H1 (cell line): ENCODE data around the gene GNAO1. TPM values are rescaled to one million over a fixed set of nuclear protein-coding genes. Genes with fewer than 3 reads are reported as not detected.

ENCODE experiments used
- CTCF ChIA-PET: fragments of 300-600 bp; sonication (Branson Sonifier 250); formaldehyde crosslinking; loops from one replicate; lab custom pipeline; 2021; ENCODE audit not compliant: partially characterized antibody; lab: Charles Lee
- POLR2A ChIA-PET: fragments of 300-600 bp; sonication (Branson Sonifier 250); formaldehyde crosslinking; loops from one replicate; lab custom pipeline; 2021; ENCODE audit warnings: inconsistent platforms; ENCODE audit not compliant: partially characterized antibody; lab: Charles Lee
- DNase-seq, 2 experiments: peaks; one replicate each; pipeline versions ENCODE4 v3.0.0 to v3.0.0-alpha.2; 2010 to 2022; ENCODE audit warnings: low spot score in 2 of 2, low read depth in 1 of 2, mixed read lengths in 1 of 2
- FAIRE-seq: peaks from 2 replicates; lab custom pipeline; 2011; peaks lifted over from hg19 to GRCh38; lab: Jason Lieb, UNC
- H2AFZ ChIP-seq: 2 replicates; pipeline ENCODE4 v1.8.1; 2012; ENCODE audit warnings: low read length, inconsistent platforms
- H2AK5ac ChIP-seq: 2 replicates; pipeline ENCODE4 v1.6.1; 2013; ENCODE audit warnings: low read depth, low read length
- H2BK120ac ChIP-seq: replicated peaks from 2 replicates; pipeline ENCODE3; 2013; ENCODE audit warnings: low read depth, low read length, inconsistent platforms
- H2BK12ac ChIP-seq: 2 replicates; pipeline ENCODE4 v1.6.1; 2013; ENCODE audit warnings: low read depth, low read length
- H2BK15ac ChIP-seq: 2 replicates; pipeline ENCODE4 v1.6.1; 2013; ENCODE audit warnings: low read length
- H2BK20ac ChIP-seq: 2 replicates; pipeline ENCODE4 v1.6.1; 2013; ENCODE audit warnings: low read length
- H2BK5ac ChIP-seq: 2 replicates; pipeline ENCODE4 v1.6.1; 2013; ENCODE audit warnings: low read depth, low read length
- H3K14ac ChIP-seq: 2 replicates; pipeline ENCODE4 v1.6.1; 2013; ENCODE audit warnings: inconsistent platforms; ENCODE audit not compliant: insufficient read length
- H3K18ac ChIP-seq: 2 replicates; pipeline ENCODE4 v1.6.1; 2013; ENCODE audit warnings: low read length; ENCODE audit errors: extremely low read depth
- H3K23ac ChIP-seq: 2 replicates; pipeline ENCODE4 v1.6.1; 2013; ENCODE audit warnings: inconsistent platforms; ENCODE audit not compliant: insufficient read length
- H3K23me2 ChIP-seq: 2 replicates; pipeline ENCODE4 v1.6.1; 2013; ENCODE audit warnings: low read depth, low read length
- H3K27ac ChIP-seq: 2 replicates; pipeline ENCODE4 v1.6.1; 2011; ENCODE audit warnings: low read depth, low read length, inconsistent platforms
- H3K27me3 ChIP-seq, 4 experiments: replicated peaks in 1 of 4; 1 replicate in 1 of 4; 2 replicates in 3 of 4; pipeline versions ENCODE4 v1.6.1 to v1.8.1; 2011 to 2013; ENCODE audit warnings: low read length in 3 of 4, mild to moderate bottlenecking in 3 of 4, inconsistent platforms in 2 of 4, mixed read lengths in 2 of 4, moderate library complexity in 1 of 4; ENCODE audit not compliant: control insufficient read depth in 3 of 4, insufficient read depth in 3 of 4; ENCODE audit errors: extremely low read depth in 1 of 4
- H3K36me3 ChIP-seq, 4 experiments: 2 replicates each; pipeline versions ENCODE4 v1.6.1 to v1.8.1; 2011 to 2013; ENCODE audit warnings: mild to moderate bottlenecking in 4 of 4, low read length in 3 of 4, moderate library complexity in 2 of 4, control low read depth in 1 of 4, inconsistent platforms in 1 of 4; ENCODE audit not compliant: insufficient read depth in 4 of 4, control insufficient read depth in 2 of 4
- H3K4ac ChIP-seq: replicated peaks from 2 replicates; pipeline ENCODE3; 2013; ENCODE audit warnings: low read length, low read depth, mixed read lengths, inconsistent platforms; ENCODE audit not compliant: insufficient read length
- H3K4me1 ChIP-seq, 4 experiments: replicated peaks in 1 of 4; 1 replicate in 1 of 4; 2 replicates in 3 of 4; pipeline versions ENCODE4 v1.6.1 to v1.8.1; 2011 to 2013; ENCODE audit warnings: low read length in 3 of 4, inconsistent platforms in 2 of 4, mixed read lengths in 1 of 4; ENCODE audit not compliant: insufficient read depth in 4 of 4, control insufficient read depth in 3 of 4
- H3K4me2 ChIP-seq, 2 experiments: 2 replicates each; pipeline versions ENCODE4 v1.6.1 to v1.8.1; 2011 to 2013; ENCODE audit warnings: low read depth in 2 of 2, low read length in 2 of 2, control low read depth in 1 of 2, inconsistent platforms in 1 of 2, mild to moderate bottlenecking in 1 of 2; ENCODE audit not compliant: insufficient read depth in 1 of 2
- H3K4me3 ChIP-seq, 4 experiments: fragments of 200-600, 300-600 bp in 1 of 4; sonication (generic), shearing (Covaris generic), sonication (Bioruptor Twin) in 1 of 4; 2 replicates each; pipeline versions ENCODE4 v1.5.1 to v1.8.1; 2011 to 2016; ENCODE audit warnings: low read length in 4 of 4, low read depth in 3 of 4, control low read depth in 2 of 4, inconsistent platforms in 2 of 4, mild to moderate bottlenecking in 2 of 4, mixed read lengths in 1 of 4, moderate library complexity in 1 of 4; ENCODE audit not compliant: insufficient read depth in 2 of 4; ENCODE audit errors: extremely low read depth in 1 of 4
- H3K56ac ChIP-seq: replicated peaks from 2 replicates; pipeline ENCODE3; 2013; ENCODE audit warnings: low read depth, mild to moderate bottlenecking, mixed read lengths, low read length, inconsistent platforms; ENCODE audit not compliant: insufficient read length
- H3K79me1 ChIP-seq: 2 replicates; pipeline ENCODE4 v1.6.1; 2013; ENCODE audit warnings: low read depth, low read length, control low read depth
- H3K79me2 ChIP-seq, 2 experiments: 2 replicates each; pipeline versions ENCODE4 v1.6.1 to v1.8.1; 2012 to 2013; ENCODE audit warnings: low read length in 2 of 2, mild to moderate bottlenecking in 2 of 2, inconsistent platforms in 1 of 2; ENCODE audit not compliant: insufficient read depth in 2 of 2, control insufficient read depth in 1 of 2
- H3K9ac ChIP-seq, 4 experiments: replicated peaks in 1 of 4; 1 replicate in 1 of 4; 2 replicates in 3 of 4; pipeline versions ENCODE4 v1.6.1 to v1.8.1; 2011 to 2013; ENCODE audit warnings: low read depth in 3 of 4, low read length in 3 of 4, control low read depth in 2 of 4, mild to moderate bottlenecking in 2 of 4, moderate library complexity in 2 of 4, inconsistent platforms in 1 of 4; ENCODE audit errors: extremely low read depth in 1 of 4
- H3K9me3 ChIP-seq, 2 experiments: 2 replicates each; pipeline versions ENCODE4 v1.6.1 to v1.8.1; 2012 to 2013; ENCODE audit warnings: mild to moderate bottlenecking in 2 of 2, moderate library complexity in 2 of 2, control low read depth in 1 of 2, inconsistent platforms in 1 of 2, low read depth in 1 of 2, low read length in 1 of 2, mixed read lengths in 1 of 2; ENCODE audit not compliant: insufficient read depth in 2 of 2
- H4K20me1 ChIP-seq, 2 experiments: replicated peaks in 1 of 2; 2 replicates each; pipeline versions ENCODE3 to v1.8.1; 2011 to 2013; ENCODE audit warnings: inconsistent platforms in 2 of 2, low read length in 2 of 2, mild to moderate bottlenecking in 1 of 2; ENCODE audit not compliant: insufficient read depth in 2 of 2, control insufficient read depth in 1 of 2
- H4K5ac ChIP-seq: 2 replicates; pipeline ENCODE4 v1.6.1; 2013; ENCODE audit warnings: low read length, low read depth, mixed read lengths, inconsistent platforms; ENCODE audit not compliant: insufficient read length
- H4K8ac ChIP-seq: 2 replicates; pipeline ENCODE4 v1.8.0; 2013; ENCODE audit warnings: mild to moderate bottlenecking, moderate library complexity, low read length, inconsistent platforms; ENCODE audit not compliant: insufficient read depth; ENCODE audit errors: extremely low read depth
- H4K91ac ChIP-seq: replicated peaks from 2 replicates; pipeline ENCODE3; 2013; ENCODE audit warnings: low read length, mixed read lengths, inconsistent platforms; ENCODE audit not compliant: insufficient read length
- BACH1 ChIP-seq: IDR thresholded peaks from 2 replicates; pipeline ENCODE4 v1.6.1; 2012; ENCODE audit warnings: low read length, improper control_type of control experiment
- GTF2F1 ChIP-seq: IDR thresholded peaks from 2 replicates; pipeline ENCODE4 v1.6.1; 2012; ENCODE audit warnings: low read depth, low read length, improper control_type of control experiment, borderline replicate concordance
- MAX ChIP-seq: IDR thresholded peaks from 2 replicates; pipeline ENCODE4 v1.6.1; 2012; ENCODE audit warnings: inconsistent platforms
- ZNF274 ChIP-seq: IDR thresholded peaks from 2 replicates; pipeline ENCODE4 v1.7.0; 2012; ENCODE audit warnings: low read length, borderline replicate concordance; ENCODE audit errors: extremely low read depth
- WGBS, 2 experiments: shearing (Covaris generic) in 1 of 2; methylation state at CpG; one replicate each; pipeline versions ENCODE4 v1.1.6 to v1.1.7; 2013 to 2015; ENCODE audit warnings: low lambda C conversion rate in 2 of 2, mixed read lengths in 2 of 2, inconsistent platforms in 1 of 2, low coverage in 1 of 2, missing lambda C conversion rate in 1 of 2; ENCODE audit not compliant: insufficient replicate concordance in 2 of 2, insufficient coverage in 1 of 2, insufficient read length in 1 of 2; ENCODE audit errors: extremely low coverage in 1 of 2, missing lambda C conversion rate in 1 of 2; 5-methylcytosine and 5-hydroxymethylcytosine counted together
- polyA plus RNA-seq, 7 experiments: library from polyadenylated mRNA; depleted of rRNA in 3 of 7; stranded (reverse) in 5 of 7; unstranded in 2 of 7; fragments of >200 nt in 5 of 7; fragments of 200-250 nt in 2 of 7; gene quantifications; 1 replicate in 5 of 7; 2 replicates in 1 of 7; 4 replicates in 1 of 7; pipeline versions ENCODE4 v1.2.1 to v1.2.3, GENCODE V29; 2011 to 2013; ENCODE audit warnings: missing spikeins in 2 of 7, mixed read lengths in 2 of 7
- total RNA-seq: library from RNA; stranded (reverse); fragmentation: NEBNext Ultra II Directional; extraction: Animal tissue kit (Norgen Biotek cat#: 25700); gene quantifications from 2 replicates; pipeline ENCODE4 v1.2.1, GENCODE V29; 2021

Gene GNAO1
- total and polyA plus RNA-seq, 2 of the 8 experiments (the other 6 are each of a cell fraction or from before 2014, with no cell fraction given): 6.7 to 34.4 TPM

- Histone ChIP-seq H3K27ac (no peak overlapping the region), H3K4ac (no peak overlapping the region), H3K27me3 (no peaks in the 10 kb centered on the region), H3K4me3 (no peak overlapping the region), H3K4me1 (peaks cover 0 to 5% (median 2%) of the 10 kb centered on the region in 4 experiments; a peak in 4 of 7 replicates), H2BK5ac (no peak overlapping the region), H2AK5ac (no peak overlapping the region), H2BK20ac (no peak overlapping the region), H3K4me2 (no peak overlapping the region), H3K56ac (no peak overlapping the region), H4K91ac (no peak overlapping the region), H3K9me3 (no peaks in the 10 kb centered on the region), H3K36me3 (no peaks in the 10 kb centered on the region), H4K5ac (no peak overlapping the region), H3K23ac (no peak overlapping the region), H3K9ac (no peak overlapping the region), H4K20me1 (peaks cover 3 to 8% of the 10 kb centered on the region in 2 experiments), H2BK12ac (no peak overlapping the region), H3K18ac (no peak overlapping the region), H3K79me1 (peaks cover 2% of the 10 kb centered on the region; the same call in 1 of the 2 replicates), H3K14ac (no peak overlapping the region), H3K23me2 (no peaks in the 10 kb centered on the region), H3K79me2 (no peaks in the 10 kb centered on the region), H4K8ac (no peak overlapping the region), H2BK15ac (no peak overlapping the region), H2AFZ (no peak overlapping the region), H2BK120ac (no peak overlapping the region)
- no peak for DNase-seq
- no peak for TF ChIP-seq ZNF274
- no peak for TF ChIP-seq BACH1
- TF ChIP-seq GTF2F1: no peak
- TF ChIP-seq MAX: no peak
- FAIRE-seq: no peak
- CTCF ChIA-PET: interaction anchor here (1.2 to 6.9 kb wide), 7 partner anchors 13 to 320 kb away, joined by 3 to 70 read pairs (median 12); no protein-coding TSS in a partner anchor
- POLR2A ChIA-PET: interaction anchor here (1.2 to 1.8 kb wide), 2 partner anchors 12 to 13 kb away, joined by 3 to 4 read pairs; no protein-coding TSS in a partner anchor
- 92% methylated on average over 2 of the region's 2 CpGs; no CpG with 5 or more reads in 1 of the 2 experiments for WGBS, 2 experiments
These were observed 73.3 kb downstream of the GNAO1 start for GRCh38 chr16:56264609-56264972.
